H1 (cell line): ENCODE data around the gene FGD4. TPM values are rescaled to one million over a fixed set of nuclear protein-coding genes. Genes with fewer than 3 reads are reported as not detected.

ENCODE experiments used
- BCL11A ChIP-seq, 2 experiments: IDR thresholded peaks; one replicate each; pipeline ENCODE4 v1.6.1; 2011; ENCODE audit warnings: low read depth in 2 of 2, low read length in 2 of 2, mild to moderate bottlenecking in 2 of 2
- CHD1 ChIP-seq: IDR thresholded peaks from 2 replicates; pipeline ENCODE4 v1.6.1; 2012; ENCODE audit warnings: low read depth, low read length, improper control_type of control experiment
- EGR1 ChIP-seq: IDR thresholded peaks from 2 replicates; pipeline ENCODE4 v1.6.1; 2011; ENCODE audit warnings: low read depth, low read length, borderline replicate concordance
- EP300 ChIP-seq, 2 experiments: IDR thresholded peaks; 1 replicate in 1 of 2; 2 replicates in 1 of 2; pipeline ENCODE4 v1.6.1; 2011 to 2012; ENCODE audit warnings: low read depth in 2 of 2, low read length in 2 of 2, mild to moderate bottlenecking in 2 of 2, borderline replicate concordance in 1 of 2, inconsistent platforms in 1 of 2, moderate library complexity in 1 of 2
- HDAC2 ChIP-seq, 2 experiments: fragments of 300-600 bp in 1 of 2; sonication (generic) in 1 of 2; IDR thresholded peaks; 2 replicates each; pipeline ENCODE4 v1.6.1; 2011 to 2012; ENCODE audit warnings: low read depth in 2 of 2, low read length in 2 of 2, mild to moderate bottlenecking in 2 of 2, moderate library complexity in 2 of 2, borderline replicate concordance in 1 of 2, inconsistent platforms in 1 of 2
- NANOG ChIP-seq: IDR thresholded peaks from 2 replicates; pipeline ENCODE4 v1.6.1; 2011; ENCODE audit warnings: low read length, low read depth, mild to moderate bottlenecking, inconsistent platforms; ENCODE audit not compliant: insufficient read depth, poor library complexity, severe bottlenecking
- RXRA ChIP-seq: IDR thresholded peaks from 2 replicates; pipeline ENCODE4 v1.6.1; 2011; ENCODE audit warnings: low read depth, mild to moderate bottlenecking, low read length, moderate library complexity; ENCODE audit not compliant: insufficient read depth
- SRF ChIP-seq: IDR thresholded peaks from 2 replicates; pipeline ENCODE4 v1.6.1; 2011; ENCODE audit warnings: mild to moderate bottlenecking, low read depth, low read length, moderate library complexity
- TAF7 ChIP-seq: optimal IDR thresholded peaks from 2 replicates; pipeline ENCODE3; 2011; ENCODE audit warnings: low read depth, mild to moderate bottlenecking, inconsistent platforms, low read length, moderate library complexity, borderline replicate concordance
- polyA plus RNA-seq, 7 experiments: library from polyadenylated mRNA; depleted of rRNA in 3 of 7; stranded (reverse) in 5 of 7; unstranded in 2 of 7; fragments of >200 nt in 5 of 7; fragments of 200-250 nt in 2 of 7; gene quantifications; 1 replicate in 5 of 7; 2 replicates in 1 of 7; 4 replicates in 1 of 7; pipeline versions ENCODE4 v1.2.1 to v1.2.3, GENCODE V29; 2011 to 2013; ENCODE audit warnings: missing spikeins in 2 of 7, mixed read lengths in 2 of 7
- total RNA-seq: library from RNA; stranded (reverse); fragmentation: NEBNext Ultra II Directional; extraction: Animal tissue kit (Norgen Biotek cat#: 25700); gene quantifications from 2 replicates; pipeline ENCODE4 v1.2.1, GENCODE V29; 2021
- TF ChIP-seq, protein P1 (sequence below): fragments of 300-600 bp; sonication (generic); IDR thresholded peaks from 2 replicates; pipeline ENCODE4 v1.7.1; 2012; ENCODE audit warnings: low read length, moderate library complexity, mild to moderate bottlenecking, inconsistent platforms; ENCODE audit not compliant: insufficient replicate concordance

The FGD4 gene
- total and polyA plus RNA-seq, 2 of the 8 experiments (the other 6 are each of a cell fraction or from before 2014, with no cell fraction given), result 8.5 to 48.2 TPM

DNA sequence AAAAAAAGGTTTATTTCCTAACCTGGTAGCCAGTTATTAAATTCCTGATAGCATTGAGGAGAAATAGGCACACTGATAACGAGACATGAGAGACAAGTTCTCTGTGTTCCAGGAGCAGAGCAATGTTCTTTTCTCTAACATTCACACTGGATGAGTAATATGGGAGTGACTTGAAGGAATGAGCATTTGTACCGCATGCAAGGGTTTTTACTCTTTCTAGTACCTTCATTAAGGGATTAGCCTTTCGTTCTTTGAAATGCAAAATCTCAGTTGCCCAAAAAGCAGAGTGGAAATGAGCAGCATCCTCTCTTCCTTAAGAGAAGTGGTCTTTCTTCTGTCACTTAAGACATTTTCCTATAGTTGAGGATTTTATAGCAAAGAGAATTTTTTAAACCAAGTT, 54.7 kb downstream of the FGD4 start (continued):
- TF ChIP-seq RXRA, result no peak
- TF ChIP-seq, protein P1, sequence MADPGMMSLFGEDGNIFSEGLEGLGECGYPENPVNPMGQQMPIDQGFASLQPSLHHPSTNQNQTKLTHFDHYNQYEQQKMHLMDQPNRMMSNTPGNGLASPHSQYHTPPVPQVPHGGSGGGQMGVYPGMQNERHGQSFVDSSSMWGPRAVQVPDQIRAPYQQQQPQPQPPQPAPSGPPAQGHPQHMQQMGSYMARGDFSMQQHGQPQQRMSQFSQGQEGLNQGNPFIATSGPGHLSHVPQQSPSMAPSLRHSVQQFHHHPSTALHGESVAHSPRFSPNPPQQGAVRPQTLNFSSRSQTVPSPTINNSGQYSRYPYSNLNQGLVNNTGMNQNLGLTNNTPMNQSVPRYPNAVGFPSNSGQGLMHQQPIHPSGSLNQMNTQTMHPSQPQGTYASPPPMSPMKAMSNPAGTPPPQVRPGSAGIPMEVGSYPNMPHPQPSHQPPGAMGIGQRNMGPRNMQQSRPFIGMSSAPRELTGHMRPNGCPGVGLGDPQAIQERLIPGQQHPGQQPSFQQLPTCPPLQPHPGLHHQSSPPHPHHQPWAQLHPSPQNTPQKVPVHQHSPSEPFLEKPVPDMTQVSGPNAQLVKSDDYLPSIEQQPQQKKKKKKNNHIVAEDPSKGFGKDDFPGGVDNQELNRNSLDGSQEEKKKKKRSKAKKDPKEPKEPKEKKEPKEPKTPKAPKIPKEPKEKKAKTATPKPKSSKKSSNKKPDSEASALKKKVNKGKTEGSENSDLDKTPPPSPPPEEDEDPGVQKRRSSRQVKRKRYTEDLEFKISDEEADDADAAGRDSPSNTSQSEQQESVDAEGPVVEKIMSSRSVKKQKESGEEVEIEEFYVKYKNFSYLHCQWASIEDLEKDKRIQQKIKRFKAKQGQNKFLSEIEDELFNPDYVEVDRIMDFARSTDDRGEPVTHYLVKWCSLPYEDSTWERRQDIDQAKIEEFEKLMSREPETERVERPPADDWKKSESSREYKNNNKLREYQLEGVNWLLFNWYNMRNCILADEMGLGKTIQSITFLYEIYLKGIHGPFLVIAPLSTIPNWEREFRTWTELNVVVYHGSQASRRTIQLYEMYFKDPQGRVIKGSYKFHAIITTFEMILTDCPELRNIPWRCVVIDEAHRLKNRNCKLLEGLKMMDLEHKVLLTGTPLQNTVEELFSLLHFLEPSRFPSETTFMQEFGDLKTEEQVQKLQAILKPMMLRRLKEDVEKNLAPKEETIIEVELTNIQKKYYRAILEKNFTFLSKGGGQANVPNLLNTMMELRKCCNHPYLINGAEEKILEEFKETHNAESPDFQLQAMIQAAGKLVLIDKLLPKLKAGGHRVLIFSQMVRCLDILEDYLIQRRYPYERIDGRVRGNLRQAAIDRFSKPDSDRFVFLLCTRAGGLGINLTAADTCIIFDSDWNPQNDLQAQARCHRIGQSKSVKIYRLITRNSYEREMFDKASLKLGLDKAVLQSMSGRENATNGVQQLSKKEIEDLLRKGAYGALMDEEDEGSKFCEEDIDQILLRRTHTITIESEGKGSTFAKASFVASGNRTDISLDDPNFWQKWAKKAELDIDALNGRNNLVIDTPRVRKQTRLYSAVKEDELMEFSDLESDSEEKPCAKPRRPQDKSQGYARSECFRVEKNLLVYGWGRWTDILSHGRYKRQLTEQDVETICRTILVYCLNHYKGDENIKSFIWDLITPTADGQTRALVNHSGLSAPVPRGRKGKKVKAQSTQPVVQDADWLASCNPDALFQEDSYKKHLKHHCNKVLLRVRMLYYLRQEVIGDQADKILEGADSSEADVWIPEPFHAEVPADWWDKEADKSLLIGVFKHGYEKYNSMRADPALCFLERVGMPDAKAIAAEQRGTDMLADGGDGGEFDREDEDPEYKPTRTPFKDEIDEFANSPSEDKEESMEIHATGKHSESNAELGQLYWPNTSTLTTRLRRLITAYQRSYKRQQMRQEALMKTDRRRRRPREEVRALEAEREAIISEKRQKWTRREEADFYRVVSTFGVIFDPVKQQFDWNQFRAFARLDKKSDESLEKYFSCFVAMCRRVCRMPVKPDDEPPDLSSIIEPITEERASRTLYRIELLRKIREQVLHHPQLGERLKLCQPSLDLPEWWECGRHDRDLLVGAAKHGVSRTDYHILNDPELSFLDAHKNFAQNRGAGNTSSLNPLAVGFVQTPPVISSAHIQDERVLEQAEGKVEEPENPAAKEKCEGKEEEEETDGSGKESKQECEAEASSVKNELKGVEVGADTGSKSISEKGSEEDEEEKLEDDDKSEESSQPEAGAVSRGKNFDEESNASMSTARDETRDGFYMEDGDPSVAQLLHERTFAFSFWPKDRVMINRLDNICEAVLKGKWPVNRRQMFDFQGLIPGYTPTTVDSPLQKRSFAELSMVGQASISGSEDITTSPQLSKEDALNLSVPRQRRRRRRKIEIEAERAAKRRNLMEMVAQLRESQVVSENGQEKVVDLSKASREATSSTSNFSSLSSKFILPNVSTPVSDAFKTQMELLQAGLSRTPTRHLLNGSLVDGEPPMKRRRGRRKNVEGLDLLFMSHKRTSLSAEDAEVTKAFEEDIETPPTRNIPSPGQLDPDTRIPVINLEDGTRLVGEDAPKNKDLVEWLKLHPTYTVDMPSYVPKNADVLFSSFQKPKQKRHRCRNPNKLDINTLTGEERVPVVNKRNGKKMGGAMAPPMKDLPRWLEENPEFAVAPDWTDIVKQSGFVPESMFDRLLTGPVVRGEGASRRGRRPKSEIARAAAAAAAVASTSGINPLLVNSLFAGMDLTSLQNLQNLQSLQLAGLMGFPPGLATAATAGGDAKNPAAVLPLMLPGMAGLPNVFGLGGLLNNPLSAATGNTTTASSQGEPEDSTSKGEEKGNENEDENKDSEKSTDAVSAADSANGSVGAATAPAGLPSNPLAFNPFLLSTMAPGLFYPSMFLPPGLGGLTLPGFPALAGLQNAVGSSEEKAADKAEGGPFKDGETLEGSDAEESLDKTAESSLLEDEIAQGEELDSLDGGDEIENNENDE, result peak; percentile 17
- TF ChIP-seq BCL11A (IDR thresholded peaks at IDR 0.05; ENCODE audit: low read depth in 2 of 2, low read length in 2 of 2), result peak in 1 of 2 experiments; percentile 61
- TF ChIP-seq EP300 (IDR thresholded peaks at IDR 0.05; ENCODE audit: borderline replicate concordance in 1 of 2, low read depth in 2 of 2, low read length in 2 of 2), result no peak; a peak in 1 of 3 replicates
- no peak for TF ChIP-seq SRF
- TF ChIP-seq HDAC2 (IDR thresholded peaks at IDR 0.05; ENCODE audit: borderline replicate concordance in 1 of 2, low read depth in 2 of 2, low read length in 2 of 2), result peak in 1 of 2 experiments; percentile 40; a peak in 1 of 4 replicates
- TF ChIP-seq CHD1, result no peak
- no peak for TF ChIP-seq EGR1
- TF ChIP-seq NANOG, result peak; percentile 49
- no peak for TF ChIP-seq TAF7
